Mucosa of descending colon (tissue), 3 donors: ENCODE data around the gene ZNF580. TPM values are rescaled to one million over a fixed set of nuclear protein-coding genes. Genes with fewer than 3 reads are reported as not detected.
A peak's percentile ranks its signal among the peaks of the same experiment; 100 is the strongest.

ENCODE experiments used
- ATAC-seq: fragments of 200-7000 bp; cut with Tn5 transposase; one replicate; pipeline ENCODE4 v1.9.1; 2020; ENCODE audit warnings: mild to moderate bottlenecking, moderate library complexity
- DNase-seq, 3 donors: peaks; one replicate each; pipeline ENCODE4 v3.0.0-alpha.2; 2020
- H3K36me3 ChIP-seq: fragments of 200-600 bp; one replicate; pipeline ENCODE4 v1.8.0; 2021; ENCODE audit warnings: low read depth, mild to moderate bottlenecking
- H3K4me1 ChIP-seq: fragments of 200-600 bp; one replicate; pipeline ENCODE4 v1.8.0; 2021; ENCODE audit warnings: low read depth, mild to moderate bottlenecking
- H3K4me3 ChIP-seq: fragments of 200-600 bp; one replicate; pipeline ENCODE4 v1.8.0; 2021; ENCODE audit warnings: mild to moderate bottlenecking
- H3K9me3 ChIP-seq: fragments of 200-600 bp; one replicate; pipeline ENCODE4 v1.8.0; 2021; ENCODE audit warnings: mild to moderate bottlenecking
- intact Hi-C, 2 donors: fragments of 100-400 bp; cut with DNase I in 1 of 2; cut with micrococcal nuclease in 1 of 2; formaldehyde crosslinking; loops; one replicate each; pipeline versions ENCODE4 v1.11.0 to v1.11.1; 2022; cut with DNase I, micrococcal nuclease
- long read RNA-seq, 2 donors: library from polyadenylated mRNA; unstranded; transcript quantifications; one replicate each; pipeline ENCODE4 v2.0.0, GENCODE V29; 2019 to 2021
- total RNA-seq, 3 donors: library from RNA; stranded (reverse); fragmentation: NEBNext Ultra II Directional in 2 of 3; extraction: Animal tissue kit (Norgen Biotek cat#: 25700) in 2 of 3; gene quantifications; one replicate each; pipeline versions ENCODE4 v1.2.1 to v1.2.4, GENCODE V29; 2021 to 2023
- TF ChIP-seq, protein P1 (sequence below): fragments of 200-600 bp; IDR thresholded peaks from one replicate; pipeline ENCODE4 v1.8.0; 2022; ENCODE audit warnings: antibody characterized with exemption, mild to moderate bottlenecking
- donor health status: DM: no; HTN: no; CAD: no; lungs with moderate emphysema.
- donor health status: DM: no; HTN: no; CAD: no.
- donor health status: DM: no; HTN: yes; CAD: no.

The ZNF580 gene, protein sequence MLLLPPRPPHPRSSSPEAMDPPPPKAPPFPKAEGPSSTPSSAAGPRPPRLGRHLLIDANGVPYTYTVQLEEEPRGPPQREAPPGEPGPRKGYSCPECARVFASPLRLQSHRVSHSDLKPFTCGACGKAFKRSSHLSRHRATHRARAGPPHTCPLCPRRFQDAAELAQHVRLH
- 10 to 100 TPM; 29.6 to 46.0 (median 31.6) TPM for total RNA-seq
- long read RNA-seq, donor 1, transcript ZNF580-201 (2 exons, 1,261 nt) = major isoform, 49 of 54 reads
- long read RNA-seq, donor 1, transcript ZNF580-202 (1 exons, 1,707 nt) = minor isoform, 5 of 54 reads
- long read RNA-seq, donor 1, partial matches to known transcripts = 0 of 54 reads
- long read RNA-seq, donor 1, other reads (novel, unspliced or antisense) = 0 of 54 reads
- long read RNA-seq, donor 2, partial matches to known transcripts = 0 of 7 reads
- long read RNA-seq, donor 2, other reads (novel, unspliced or antisense) = 1 of 7 reads

DNA sequence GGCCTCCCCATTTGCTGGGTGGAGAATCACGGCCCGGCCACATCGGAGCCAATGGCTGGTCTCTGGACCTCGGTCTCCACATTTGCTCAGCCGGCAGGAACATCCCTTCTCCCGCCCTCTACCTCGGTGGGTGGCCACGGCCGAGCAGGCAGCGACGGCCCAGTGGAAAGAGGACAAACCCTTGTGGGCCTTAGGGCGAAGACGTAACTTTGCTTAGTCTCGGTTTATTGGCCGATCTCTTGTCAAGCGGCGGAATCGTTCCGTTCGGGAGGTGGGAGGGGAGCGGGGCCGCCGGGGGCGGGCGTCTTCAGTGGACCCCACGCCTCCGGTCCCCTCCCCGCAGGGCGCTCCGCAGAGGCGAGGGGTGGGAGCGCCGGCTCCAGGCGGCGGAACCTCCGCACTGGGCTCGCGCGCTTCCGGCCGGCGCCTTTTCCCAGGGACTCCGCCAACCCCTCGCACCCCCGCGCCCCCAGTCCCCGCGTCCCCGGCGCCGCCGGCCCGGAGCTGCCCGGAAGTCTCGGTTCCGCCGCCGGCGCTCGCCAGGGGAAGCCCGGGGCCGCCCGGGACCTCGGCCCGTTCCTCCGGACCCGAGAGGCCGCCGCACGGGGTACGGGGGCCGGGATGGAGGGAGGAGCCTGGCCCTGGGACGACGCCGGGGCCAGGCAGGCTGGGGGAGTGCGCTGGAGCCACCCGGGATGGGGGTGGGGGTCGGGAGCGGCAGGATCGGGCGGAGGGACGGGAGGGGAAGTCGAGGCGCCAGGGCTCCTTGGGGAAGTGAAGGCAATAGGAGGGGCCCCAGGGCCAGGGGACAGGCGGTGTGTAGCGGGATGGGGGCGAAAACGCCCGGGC, at the start of gene ZNF580:
ZNF580 (plus strand) TSS at position 426 of the 849 bp plus-strand sequence. CDS start 1,507 bp downstream, outside the sequence.
- ATAC-seq (peak; percentile 67), DNase-seq (peak; percentile 59 to 82 (median 79))
- Histone ChIP-seq H3K36me3 (no peaks in the 10 kb centered on the region), H3K9me3 (no peaks in the 10 kb centered on the region), H3K4me3 (peak within 1 kb of the TSS; percentile 46), H3K4me1 (peaks cover 38% of the 10 kb centered on the region)
- TF ChIP-seq, protein P1, sequence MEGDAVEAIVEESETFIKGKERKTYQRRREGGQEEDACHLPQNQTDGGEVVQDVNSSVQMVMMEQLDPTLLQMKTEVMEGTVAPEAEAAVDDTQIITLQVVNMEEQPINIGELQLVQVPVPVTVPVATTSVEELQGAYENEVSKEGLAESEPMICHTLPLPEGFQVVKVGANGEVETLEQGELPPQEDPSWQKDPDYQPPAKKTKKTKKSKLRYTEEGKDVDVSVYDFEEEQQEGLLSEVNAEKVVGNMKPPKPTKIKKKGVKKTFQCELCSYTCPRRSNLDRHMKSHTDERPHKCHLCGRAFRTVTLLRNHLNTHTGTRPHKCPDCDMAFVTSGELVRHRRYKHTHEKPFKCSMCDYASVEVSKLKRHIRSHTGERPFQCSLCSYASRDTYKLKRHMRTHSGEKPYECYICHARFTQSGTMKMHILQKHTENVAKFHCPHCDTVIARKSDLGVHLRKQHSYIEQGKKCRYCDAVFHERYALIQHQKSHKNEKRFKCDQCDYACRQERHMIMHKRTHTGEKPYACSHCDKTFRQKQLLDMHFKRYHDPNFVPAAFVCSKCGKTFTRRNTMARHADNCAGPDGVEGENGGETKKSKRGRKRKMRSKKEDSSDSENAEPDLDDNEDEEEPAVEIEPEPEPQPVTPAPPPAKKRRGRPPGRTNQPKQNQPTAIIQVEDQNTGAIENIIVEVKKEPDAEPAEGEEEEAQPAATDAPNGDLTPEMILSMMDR = no peak
- intact Hi-C loops = no loop called here

DNA sequence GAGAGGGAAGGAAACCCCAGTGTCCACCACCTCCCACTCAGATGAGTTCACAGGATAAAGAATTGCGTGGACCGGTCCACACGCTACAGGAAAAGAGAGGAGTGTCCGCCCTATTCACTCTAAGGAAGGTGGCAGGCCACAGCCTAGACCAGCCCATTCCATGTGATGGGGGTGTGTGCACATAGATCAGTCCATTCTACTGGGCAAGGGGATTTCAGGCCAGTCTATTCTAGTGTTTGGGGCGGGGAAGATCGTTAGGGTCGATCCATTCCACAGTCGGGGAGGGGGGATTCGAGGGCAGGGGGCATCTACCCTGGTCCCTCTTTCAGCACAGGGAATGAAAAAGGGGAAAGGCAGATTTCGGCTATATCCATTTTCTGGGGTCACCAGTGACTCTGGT, 49.2 kb upstream of the ZNF580 start:
- intact Hi-C loops = no loop called here
- TF ChIP-seq, protein P1 = no peak
- no peaks in the 10 kb centered on the region for H3K9me3 ChIP-seq
- no peak for DNase-seq
- no peak for ATAC-seq
- H3K4me1 ChIP-seq = peaks cover 4% of the 10 kb centered on the region
- no peak overlapping the region for H3K4me3 ChIP-seq
- no peaks in the 10 kb centered on the region for H3K36me3 ChIP-seq

DNA sequence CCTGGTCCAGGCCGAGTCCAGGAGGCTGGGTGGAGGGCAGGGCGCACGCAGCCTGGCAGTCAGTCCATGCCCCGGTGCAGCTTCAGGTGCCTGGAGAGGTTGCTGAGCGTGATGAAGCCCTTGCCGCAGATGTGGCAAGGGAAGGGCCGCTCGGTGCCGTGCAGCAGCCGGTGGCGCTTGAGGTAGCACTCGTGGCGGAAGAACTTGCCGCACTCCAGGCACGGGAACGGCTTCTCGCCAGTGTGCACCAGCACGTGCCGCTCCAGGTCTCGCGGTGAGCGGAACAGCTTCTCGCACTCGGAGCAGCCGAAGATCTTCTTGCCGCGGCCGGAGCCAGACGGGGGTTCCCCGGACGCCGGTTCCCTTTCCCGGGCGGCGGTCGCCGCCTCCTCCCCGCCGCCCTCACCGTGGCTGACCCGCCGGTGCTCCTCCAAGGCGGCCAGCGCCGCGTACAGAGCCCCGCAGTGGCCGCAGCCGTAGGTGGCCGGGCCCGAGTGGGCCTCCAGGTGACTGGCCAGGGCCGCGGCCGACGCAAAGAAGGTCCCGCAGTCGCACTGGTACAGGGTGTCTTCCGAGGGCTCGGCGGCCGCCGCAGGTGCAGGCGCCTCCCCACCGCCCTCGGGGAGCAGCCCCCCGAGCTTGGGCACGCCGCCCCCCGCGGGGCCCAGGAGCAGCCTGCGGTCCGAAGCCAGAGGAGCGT, 48.3 kb upstream of the ZNF580 start:
- Histone ChIP-seq H3K36me3 (no peaks in the 10 kb centered on the region), H3K9me3 (no peaks in the 10 kb centered on the region), H3K4me1 (no peaks in the 10 kb centered on the region), H3K4me3 (no peak overlapping the region)
- TF ChIP-seq, protein P1 = no peak
- intact Hi-C loops = no loop called here
- ATAC-seq = no peak
- no peak for DNase-seq

DNA sequence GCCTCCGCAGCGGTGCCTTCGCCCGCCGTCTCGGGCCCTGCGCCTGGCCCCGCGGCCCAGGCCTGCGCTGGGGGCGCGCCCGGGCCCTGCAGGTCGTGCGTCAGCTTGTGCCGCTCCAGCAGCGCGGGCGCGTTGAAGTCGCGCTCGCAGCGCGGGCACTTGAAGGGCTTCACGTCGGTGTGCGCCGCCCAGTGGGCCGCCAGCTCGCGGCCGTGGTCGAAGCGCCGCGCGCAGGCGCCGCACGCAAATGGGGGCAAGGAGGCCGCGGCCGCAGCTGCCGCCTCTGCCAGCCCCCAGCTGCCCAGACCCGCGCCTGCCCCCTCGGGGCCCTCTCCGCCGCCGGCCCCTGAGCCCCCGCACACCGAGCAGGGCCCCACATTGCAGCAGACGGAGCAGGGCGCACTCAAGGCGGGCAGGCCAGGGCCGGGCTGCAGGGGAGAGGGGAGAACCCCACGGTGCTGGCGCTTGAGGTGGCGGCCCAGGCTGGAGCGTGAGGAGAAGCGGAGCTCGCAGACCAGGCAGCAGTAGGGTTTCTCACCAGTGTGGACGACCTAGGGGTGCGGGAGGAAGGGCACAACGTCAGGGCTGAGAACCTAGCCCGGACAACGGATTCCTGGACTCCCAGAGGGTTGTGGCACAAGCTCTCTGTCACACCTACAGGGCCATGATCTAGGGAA, 47.6 kb upstream of the ZNF580 start:
- ATAC-seq (no peak), DNase-seq (no peak)
- H3K4me1 ChIP-seq = no peaks in the 10 kb centered on the region
- TF ChIP-seq, protein P1 = no peak
- no peaks in the 10 kb centered on the region for H3K9me3 ChIP-seq
- H3K4me3 ChIP-seq = no peak overlapping the region
- intact Hi-C loops = no loop called here
- no peaks in the 10 kb centered on the region for H3K36me3 ChIP-seq

DNA sequence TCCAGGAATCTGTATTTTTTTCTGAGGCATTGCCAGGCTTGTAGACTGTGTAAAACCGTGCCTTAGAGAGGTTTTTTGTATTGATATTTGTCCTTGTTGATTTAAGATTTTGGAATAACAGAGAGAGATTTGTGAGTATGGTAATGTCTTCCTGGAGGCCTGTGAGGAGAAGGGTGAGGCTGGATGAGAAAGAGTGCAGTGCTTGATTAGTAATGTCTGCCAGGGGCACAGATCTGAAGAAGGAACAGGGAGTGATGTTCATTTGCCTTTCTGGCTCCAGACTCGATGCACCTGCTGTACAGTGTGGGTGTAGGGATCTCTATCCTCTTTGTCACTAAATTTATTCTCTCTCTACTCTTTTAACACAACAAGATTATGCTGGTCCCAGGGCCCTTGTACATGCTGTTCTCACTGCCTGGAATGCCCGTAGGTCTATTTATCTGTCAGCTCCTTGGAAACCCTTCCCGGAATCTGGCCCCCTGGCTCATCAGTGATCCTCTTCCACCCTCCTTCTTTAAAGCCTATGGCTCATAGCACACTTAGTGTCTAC, 45.7 kb upstream of the ZNF580 start:
- DNase-seq (no peak), ATAC-seq (no peak)
- Histone ChIP-seq H3K4me3 (no peak overlapping the region), H3K9me3 (no peaks in the 10 kb centered on the region), H3K36me3 (no peaks in the 10 kb centered on the region), H3K4me1 (no peaks in the 10 kb centered on the region)
- TF ChIP-seq, protein P1 = no peak
- intact Hi-C loops = no loop called here
